Activated CD8-positive, alpha-beta T cell treated with anti-CD3 and anti-CD28 coated beads for 36 hours (primary cell): ENCODE results near the gene EIF4EBP3. TPM values are rescaled to one million over a fixed set of nuclear protein-coding genes. Genes with fewer than 3 reads are reported as not detected.

Experiments used
- ATAC-seq: fragments of 200-7000 bp; cut with Tn5 transposase; one replicate; pipeline ENCODE4 v1.10.0; 2021; ENCODE audit warnings: mild to moderate bottlenecking, moderate library complexity
- CTCF ChIA-PET: fragments of 350-600 bp; sonication (Branson Sonifier 250); formaldehyde crosslinking; loops from one replicate; lab custom pipeline; 2021; ENCODE audit warnings: antibody characterized with exemption; lab: Charles Lee
- POLR2A ChIA-PET: fragments of 350-600 bp; sonication (Branson Sonifier 250); formaldehyde crosslinking; loops from one replicate; lab custom pipeline; 2021; ENCODE audit warnings: antibody characterized with exemption; lab: Charles Lee
- DNase-seq: peaks from one replicate; pipeline ENCODE4 v3.0.0-alpha.2; 2020
- H3K27ac Mint-ChIP-seq: one replicate; pipeline ENCODE4 v1.8.0; 2021; ENCODE audit warnings: mild to moderate bottlenecking, mixed read lengths
- H3K27me3 Mint-ChIP-seq: one replicate; pipeline ENCODE4 v1.8.0; 2021; ENCODE audit warnings: mixed read lengths
- H3K36me3 Mint-ChIP-seq: one replicate; pipeline ENCODE4 v1.8.0; 2021; ENCODE audit warnings: low read depth, mixed read lengths
- H3K4me1 Mint-ChIP-seq: one replicate; pipeline ENCODE4 v1.8.0; 2021; ENCODE audit warnings: low read depth, mixed read lengths
- H3K4me3 Mint-ChIP-seq: one replicate; pipeline ENCODE4 v1.8.0; 2021; ENCODE audit warnings: mild to moderate bottlenecking, moderate library complexity, mixed read lengths
- H3K9me3 Mint-ChIP-seq: one replicate; pipeline ENCODE4 v1.8.0; 2021; ENCODE audit warnings: mixed read lengths
- CTCF ChIP-seq: fragments of 200-600 bp; IDR thresholded peaks from one replicate; pipeline ENCODE4 v1.8.0; 2022; ENCODE audit warnings: antibody characterized with exemption, mild to moderate bottlenecking
- intact Hi-C: fragments of 100-400 bp; cut with micrococcal nuclease; formaldehyde crosslinking; loops from one replicate; pipeline ENCODE4 v1.10.0; 2022
- total RNA-seq, 2 experiments: library from RNA; stranded (reverse); gene quantifications; one replicate each; pipeline ENCODE4 v1.2.3, GENCODE V29; 2021

Gene EIF4EBP3
- total RNA-seq, 2 experiments from 2014 or later = 19.6 to 20.3 TPM

DNA sequence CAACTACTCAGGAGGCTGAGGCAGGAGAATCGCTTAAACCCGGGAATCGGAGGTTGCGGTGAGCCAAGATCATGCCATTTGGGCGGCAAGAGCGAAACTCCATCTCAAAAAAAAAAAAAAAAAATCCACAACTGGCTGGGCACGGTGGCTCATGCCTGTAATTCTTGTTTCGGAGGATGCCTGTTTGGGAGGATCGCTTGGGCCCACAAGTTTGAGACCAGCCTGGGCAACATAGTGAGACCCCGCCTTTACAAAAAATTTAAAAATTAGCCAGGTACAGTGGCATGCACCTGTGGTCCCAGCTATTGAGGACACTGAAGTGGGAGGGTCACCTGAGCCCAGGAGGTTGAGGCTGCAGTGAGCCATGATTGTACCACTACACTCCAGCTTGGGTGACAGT, 1.9 kb upstream of the EIF4EBP3 start:
- Mint-ChIP-seq H3K36me3 (peaks cover 48% of the 10 kb centered on the region), H3K9me3 (no peaks in the 10 kb centered on the region), H3K27me3 (no peaks in the 10 kb centered on the region), H3K4me1 (peaks cover 24% of the 10 kb centered on the region), H3K4me3 (no peak overlapping the region), H3K27ac (no peak overlapping the region)
- ChIA-PET POLR2A (interaction anchor here (2.8 kb wide), 1 partner anchor 97 kb away, joined by 10 read pairs; no protein-coding TSS in a partner anchor), CTCF (interaction anchor here (0.6 to 4.0 kb wide), 2 partner anchors 36 to 89 kb away, joined by 3 to 16 read pairs; no protein-coding TSS in a partner anchor)
- TF ChIP-seq CTCF = no peak
- ATAC-seq = no peak
- intact Hi-C loops = loop anchor here (5.0 kb wide), 1 partner anchor 92 kb away; the partner anchor contains the start of gene TMCO6
- no peak for DNase-seq

GRCh38 chr5:140546851-140547507, 483 bp upstream of the EIF4EBP3 start:
- no peak for TF ChIP-seq CTCF
- peaks cover 49% of the 10 kb centered on the region for H3K36me3 Mint-ChIP-seq
- peak overlapping the region; percentile 89 for H3K4me3 Mint-ChIP-seq
- ATAC-seq = no peak
- intact Hi-C loops = loop anchor here (5.0 kb wide), 1 partner anchor 90 kb away; the partner anchor contains the start of gene TMCO6
- POLR2A ChIA-PET = interaction anchor here (0.8 to 3.5 kb wide), 16 partner anchors 9 to 145 kb away, joined by 3 to 38 read pairs (median 8); partner anchors contain the start of genes ANKHD1, APBB3, CD14 and HARS1
- no peaks in the 10 kb centered on the region for H3K27me3 Mint-ChIP-seq
- peaks cover 38% of the 10 kb centered on the region for H3K4me1 Mint-ChIP-seq
- peak overlapping the region; percentile 98 for H3K27ac Mint-ChIP-seq
- no peaks in the 10 kb centered on the region for H3K9me3 Mint-ChIP-seq
- DNase-seq = no peak
- CTCF ChIA-PET = interaction anchor here (0.6 to 4.0 kb wide), 16 partner anchors 8 to 175 kb away, joined by 3 to 16 read pairs (median 4); partner anchors contain the start of genes APBB3, CD14, SLC35A4 and SRA1

DNA sequence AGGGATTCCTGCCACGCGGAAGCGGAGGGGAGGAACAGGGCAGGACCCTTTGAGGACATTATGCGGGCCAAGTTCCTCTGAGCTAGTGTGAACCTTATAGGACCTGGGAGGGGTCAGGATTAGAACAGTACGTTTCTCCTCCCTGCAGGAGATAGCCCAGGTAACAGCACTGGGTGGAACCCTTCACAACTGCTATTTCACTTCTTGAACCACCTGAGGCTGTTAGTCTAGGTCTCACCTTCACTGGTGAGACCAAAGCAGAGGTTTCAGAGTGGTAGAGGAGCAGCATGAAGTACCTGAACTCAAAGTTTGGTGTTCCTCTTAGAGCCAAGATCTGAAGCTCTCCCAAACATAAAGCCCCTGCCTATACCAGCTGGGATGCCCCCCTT, 832 bp downstream of the EIF4EBP3 start:
- ATAC-seq (peak; percentile 2), DNase-seq (no peak)
- no peak for TF ChIP-seq CTCF
- peaks cover 50% of the 10 kb centered on the region for H3K36me3 Mint-ChIP-seq
- H3K4me1 Mint-ChIP-seq = peaks cover 47% of the 10 kb centered on the region
- ChIA-PET POLR2A (interaction anchor here (0.9 to 3.5 kb wide), 12 partner anchors 8 to 146 kb away, joined by 3 to 38 read pairs (median 9); partner anchors contain the start of genes ANKHD1, APBB3, CD14 and HARS1), CTCF (interaction anchor here (1.1 to 4.0 kb wide), 12 partner anchors 10 to 143 kb away, joined by 3 to 16 read pairs (median 6); partner anchors contain the start of genes APBB3, HARS1, HARS2 and SLC35A4)
- peak overlapping the region; percentile 89 for H3K4me3 Mint-ChIP-seq
- peak overlapping the region; percentile 98 for H3K27ac Mint-ChIP-seq
- no peaks in the 10 kb centered on the region for H3K27me3 Mint-ChIP-seq
- H3K9me3 Mint-ChIP-seq = no peaks in the 10 kb centered on the region
- intact Hi-C loops = loop anchor here (5.0 kb wide), 1 partner anchor 89 kb away; the partner anchor contains the start of gene TMCO6

- H3K27me3 Mint-ChIP-seq = no peaks in the 10 kb centered on the region
- peaks cover 53% of the 10 kb centered on the region for H3K36me3 Mint-ChIP-seq
- intact Hi-C loops = loop anchor here (5.0 kb wide), 1 partner anchor 89 kb away; the partner anchor contains the start of gene TMCO6
Measured at GRCh38 chr5:140548791-140549190, 1.3 kb downstream of the EIF4EBP3 start.

More at GRCh38 chr5:140548791-140549190, 1.3 kb downstream of the EIF4EBP3 start:
- TF ChIP-seq CTCF = no peak
- no peaks in the 10 kb centered on the region for H3K9me3 Mint-ChIP-seq
- peaks cover 52% of the 10 kb centered on the region for H3K4me1 Mint-ChIP-seq
- H3K4me3 Mint-ChIP-seq = peak overlapping the region; percentile 89
- ChIA-PET POLR2A (interaction anchor here (0.9 to 3.5 kb wide), 9 partner anchors 9 to 147 kb away, joined by 3 to 38 read pairs (median 12); partner anchors contain the start of genes ANKHD1, APBB3, HARS1 and HARS2), CTCF (interaction anchor here (1.1 to 4.0 kb wide), 6 partner anchors 9 to 142 kb away, joined by 3 to 16 read pairs (median 8); partner anchors contain the start of genes APBB3, HARS1, HARS2 and SLC35A4)
- DNase-seq = no peak
- no peak for ATAC-seq
- H3K27ac Mint-ChIP-seq = peak overlapping the region; percentile 98
